NCI-H510A treated with DMSO at 0.1 percent for 48 hours (cell line): ENCODE results near the gene ABCG1.

Experiments used
- DNase-seq: peaks from one replicate; lab custom pipeline; 2025; lab: John Stamatoyannopoulos, UW

Gene ABCG1

DNA sequence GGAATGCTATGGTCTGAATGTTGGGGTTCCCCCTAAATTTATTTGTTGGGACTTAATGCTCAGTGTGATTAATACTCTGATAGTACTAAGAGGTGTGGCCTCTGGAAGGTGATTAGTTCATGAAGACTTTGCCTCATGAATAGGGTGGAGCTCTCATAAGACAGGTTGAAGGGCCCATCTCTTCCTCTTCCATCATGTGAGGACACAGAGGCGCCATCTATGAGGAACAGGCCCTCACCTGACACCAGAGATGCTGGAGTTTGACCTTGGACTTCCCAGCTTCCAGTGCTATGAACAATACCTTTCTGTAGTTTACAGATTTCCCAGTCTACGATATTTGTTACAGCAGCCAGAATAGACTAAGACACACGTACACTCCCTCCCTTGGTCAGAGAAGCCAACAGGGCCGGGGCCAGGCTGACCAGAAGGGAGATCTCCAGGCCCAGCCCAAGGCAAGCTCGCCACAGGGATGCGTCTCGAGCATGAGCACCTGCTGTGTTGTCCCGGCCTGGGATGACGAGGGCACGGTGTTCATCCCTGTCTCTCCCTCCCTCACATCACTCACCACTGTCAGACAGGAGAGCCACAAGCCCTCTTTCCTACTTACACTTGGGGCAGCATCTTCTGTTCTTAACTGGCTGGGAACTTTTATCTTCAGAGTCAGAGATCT, 4.7 kb upstream of the ABCG1 start:
- DNase-seq = no peak

DNA sequence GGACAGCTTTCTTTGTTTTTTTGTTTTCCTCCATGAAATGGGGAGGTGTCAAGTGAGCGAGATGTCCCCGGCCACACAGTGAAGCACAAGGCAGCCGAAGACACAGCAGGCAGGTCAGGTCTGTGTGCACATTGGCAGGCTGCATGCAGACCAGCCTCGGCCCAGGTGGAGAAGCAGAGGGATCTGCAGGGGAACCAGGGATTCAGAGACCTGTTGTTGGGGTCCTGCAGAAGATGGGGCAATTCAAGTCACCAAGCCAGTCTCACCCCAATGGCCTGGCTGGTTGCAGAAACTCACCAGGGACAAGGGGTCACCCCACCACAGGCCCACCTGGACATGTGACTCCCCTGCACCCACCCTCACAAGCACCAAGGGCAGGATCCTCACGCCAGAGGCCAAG, 4.0 kb upstream of the ABCG1 start:
- no peak for DNase-seq

DNA sequence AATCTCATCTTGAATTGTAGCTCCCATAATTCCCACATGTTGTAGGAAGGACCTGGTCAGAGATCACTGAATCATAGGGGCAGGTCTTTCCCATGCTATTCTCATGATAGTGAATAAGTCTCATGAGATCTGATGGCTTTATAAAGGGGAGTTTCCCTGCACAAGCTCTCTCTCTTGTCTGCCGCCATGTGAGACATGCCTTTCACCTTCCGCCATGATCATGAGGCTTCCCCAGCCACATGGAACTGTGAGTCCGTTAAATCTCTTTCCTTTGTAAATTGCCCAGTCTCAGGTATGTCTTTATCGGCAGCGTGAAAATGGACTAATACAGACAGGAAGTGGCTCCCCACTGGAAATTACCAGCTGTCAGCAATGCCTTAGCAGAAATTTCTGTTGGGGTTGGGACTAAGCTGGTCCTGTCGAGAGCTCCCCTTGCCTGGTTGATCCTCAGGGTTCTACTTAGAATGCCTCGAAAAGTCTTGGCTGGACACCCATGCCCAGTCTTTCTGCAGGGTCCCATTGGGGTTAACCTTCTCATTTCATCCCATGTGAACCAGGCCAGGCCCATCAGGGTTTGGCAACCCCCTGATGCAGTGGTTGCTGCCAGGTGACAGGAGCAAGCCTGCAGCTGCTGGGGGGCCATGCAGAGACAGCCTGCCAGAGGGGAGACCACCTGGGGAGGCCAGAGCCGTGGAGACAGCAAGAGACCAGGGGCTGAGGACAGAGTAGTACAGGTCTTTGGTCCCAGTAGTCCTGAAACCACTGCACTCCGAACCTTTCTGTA, 2.8 kb upstream of the ABCG1 start:
- DNase-seq = no peak

DNA sequence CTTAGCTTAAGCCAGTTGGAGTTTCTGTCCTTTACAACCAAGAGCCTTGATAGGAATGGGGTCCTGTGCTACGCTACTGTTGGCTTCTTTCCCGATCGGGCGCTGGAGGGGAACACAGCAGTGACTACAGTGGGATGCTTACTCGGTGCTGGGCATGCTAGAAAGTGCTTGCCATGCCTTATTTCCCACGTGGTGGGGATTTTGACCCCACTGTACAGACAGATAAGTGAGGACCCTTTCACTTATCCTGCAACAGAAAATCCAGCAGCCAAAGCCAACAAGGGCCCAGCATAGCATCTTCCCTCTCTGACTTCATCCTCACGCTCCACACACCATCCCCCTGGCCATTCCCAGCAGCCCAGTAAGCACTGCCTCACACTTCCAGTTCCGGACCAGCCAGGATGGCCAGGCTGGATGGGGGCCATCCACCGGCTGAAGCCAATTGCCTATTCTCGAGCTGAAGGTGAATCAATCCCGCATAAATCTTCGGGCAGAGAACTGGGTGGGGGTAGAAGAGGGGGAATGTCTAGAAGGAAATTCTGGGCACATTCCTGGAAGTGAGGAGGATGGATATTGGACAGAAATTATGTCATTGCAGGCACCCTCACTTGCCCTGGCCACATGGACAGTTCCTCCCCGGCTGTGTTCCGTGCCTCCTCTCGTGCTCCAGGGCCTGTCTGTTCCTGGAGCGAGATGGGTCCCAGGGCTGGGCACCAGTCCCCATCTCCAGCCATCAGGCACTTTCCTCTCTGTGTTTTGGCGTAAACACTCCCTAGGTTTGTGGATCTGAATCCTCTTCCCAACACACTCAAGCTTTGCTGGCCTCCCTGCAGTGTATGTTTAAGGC, 2.0 kb upstream of the ABCG1 start:
- DNase-seq = no peak

DNA sequence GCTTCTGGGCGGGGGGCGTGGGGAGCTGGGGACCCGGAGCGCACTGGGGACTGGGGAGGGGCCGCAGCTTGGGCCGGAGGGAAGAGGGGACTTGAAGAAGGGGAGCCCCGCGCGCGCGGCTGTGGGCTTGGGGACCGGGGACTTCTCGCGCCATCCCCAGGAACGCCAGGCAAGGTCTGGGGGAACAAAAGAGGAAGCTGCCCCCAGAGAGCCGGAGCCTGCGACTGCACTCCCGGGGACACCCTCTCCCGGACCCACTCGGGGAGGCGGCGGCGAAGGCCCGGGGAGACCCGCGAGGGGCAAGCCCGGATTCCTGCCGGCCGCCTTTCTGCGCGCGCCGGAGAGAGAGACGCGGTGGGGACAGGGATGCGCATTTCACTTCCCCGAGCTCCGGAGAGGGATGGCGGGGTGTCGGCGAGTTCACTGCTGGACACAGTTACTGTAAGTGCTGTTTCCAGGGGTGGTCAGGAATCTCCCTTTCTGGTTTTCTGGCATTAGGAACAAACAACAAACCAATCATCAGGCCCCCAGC, 732 bp downstream of the ABCG1 start:
- DNase-seq = peak; percentile 51

DNA sequence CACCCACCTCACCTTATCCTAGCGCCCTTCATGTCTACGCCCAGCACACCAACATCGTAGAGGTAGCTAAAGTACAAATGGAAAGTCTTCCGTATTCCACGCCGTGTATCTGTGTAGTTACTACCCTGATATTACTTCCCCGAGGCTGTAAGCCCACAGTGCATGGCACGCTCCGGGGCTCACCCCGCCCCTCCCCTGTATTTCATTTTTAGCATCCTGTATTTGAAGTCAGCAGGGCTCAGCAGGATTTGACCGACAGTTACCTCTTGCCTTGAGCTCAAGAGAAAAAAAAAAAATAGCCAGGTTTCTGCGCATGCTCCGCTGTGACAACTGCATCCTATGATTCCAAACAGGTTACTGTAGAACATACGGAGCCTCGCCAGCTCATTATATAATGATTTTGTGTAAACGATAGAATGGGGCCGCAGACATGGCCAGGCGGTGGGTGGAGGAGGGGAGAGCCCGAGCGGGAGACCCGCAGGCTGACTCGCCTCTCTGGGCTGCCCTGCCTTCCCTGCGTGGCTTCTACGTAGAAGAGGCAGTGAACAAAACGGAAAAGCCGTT, 1.3 kb downstream of the ABCG1 start:
- peak; percentile 64 for DNase-seq

DNA sequence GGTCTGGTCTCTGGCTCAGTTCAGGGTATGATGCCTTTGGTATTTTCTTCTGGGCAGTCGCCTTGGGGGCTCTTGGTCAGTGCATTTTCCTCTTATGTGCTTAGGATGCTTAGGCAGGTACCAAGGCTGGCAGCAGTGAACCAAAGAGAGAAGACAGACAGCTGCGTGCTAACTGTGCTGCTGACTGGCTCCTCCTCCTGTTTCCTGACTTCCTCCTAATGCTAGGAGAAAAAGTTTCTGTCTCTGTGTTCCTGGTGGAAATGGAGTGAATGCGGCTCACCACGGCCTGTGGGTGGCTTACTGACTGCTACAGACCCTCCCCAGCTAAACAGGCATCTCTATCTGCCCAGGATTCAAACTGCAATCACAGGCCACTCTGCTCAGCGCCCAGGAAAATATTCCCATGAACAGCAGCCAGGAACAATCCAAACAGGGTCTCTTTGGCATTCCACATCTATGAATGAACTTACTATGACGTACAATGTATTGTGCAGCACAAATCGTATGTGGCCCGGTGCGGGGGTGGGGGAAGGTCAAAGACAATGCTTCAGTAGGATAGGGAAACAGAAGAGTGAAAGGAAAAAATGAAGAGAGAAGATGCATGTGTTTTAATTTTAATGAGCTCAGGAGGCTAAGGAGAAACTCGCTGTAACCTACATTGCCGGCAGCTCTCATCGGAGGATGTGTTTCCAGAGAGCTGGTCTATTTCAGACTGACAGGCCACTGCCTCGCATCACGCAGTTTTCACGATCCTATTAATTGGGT, 2.8 kb downstream of the ABCG1 start:
- no peak for DNase-seq

DNA sequence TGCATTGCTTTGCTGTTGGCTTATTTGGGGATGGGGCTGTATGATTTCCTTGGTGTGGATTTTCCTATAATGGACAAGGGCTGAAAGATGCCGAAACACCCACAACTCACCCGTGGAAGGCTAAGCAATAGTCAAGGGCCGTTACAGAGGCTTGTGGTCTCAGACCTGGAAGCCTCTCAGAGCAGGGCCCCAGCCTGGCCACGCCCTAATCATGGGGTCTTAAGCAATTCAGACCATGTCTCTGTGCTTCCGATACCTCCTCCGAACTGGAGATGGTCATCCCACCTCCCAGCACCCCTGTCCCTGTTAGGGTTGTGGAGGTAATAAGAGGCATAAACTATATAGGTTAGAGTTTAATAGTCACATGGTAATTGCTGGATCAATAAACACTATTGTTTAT, 3.4 kb downstream of the ABCG1 start:
- DNase-seq = no peak

DNA sequence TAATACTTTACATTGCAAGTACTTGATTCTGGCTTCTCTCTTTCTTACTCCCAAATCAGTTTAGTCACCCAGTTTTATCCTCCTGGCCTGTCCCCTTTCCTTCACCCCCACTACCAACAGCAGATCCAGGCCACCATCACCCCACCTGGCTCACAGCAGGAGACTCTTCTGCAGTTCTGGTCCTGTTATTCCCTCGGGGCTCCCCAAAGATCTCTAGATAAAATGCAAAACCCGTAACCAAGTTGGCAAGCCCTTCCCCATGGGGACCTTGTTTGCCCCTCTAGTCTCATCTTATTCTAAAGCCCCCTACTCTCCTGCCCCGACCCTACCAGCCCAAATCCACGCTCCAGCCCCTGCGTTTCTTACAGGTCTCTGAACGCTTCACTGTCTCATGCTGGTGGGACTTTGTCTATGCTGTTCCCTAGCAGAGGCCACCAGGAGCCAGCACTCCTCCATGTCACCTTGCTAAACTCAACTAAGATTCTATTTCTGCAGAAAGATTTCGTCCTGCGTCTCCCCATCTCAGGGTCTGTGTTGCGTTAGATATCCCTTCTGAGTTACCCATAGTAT, 4.0 kb downstream of the ABCG1 start:
- no peak for DNase-seq

DNA sequence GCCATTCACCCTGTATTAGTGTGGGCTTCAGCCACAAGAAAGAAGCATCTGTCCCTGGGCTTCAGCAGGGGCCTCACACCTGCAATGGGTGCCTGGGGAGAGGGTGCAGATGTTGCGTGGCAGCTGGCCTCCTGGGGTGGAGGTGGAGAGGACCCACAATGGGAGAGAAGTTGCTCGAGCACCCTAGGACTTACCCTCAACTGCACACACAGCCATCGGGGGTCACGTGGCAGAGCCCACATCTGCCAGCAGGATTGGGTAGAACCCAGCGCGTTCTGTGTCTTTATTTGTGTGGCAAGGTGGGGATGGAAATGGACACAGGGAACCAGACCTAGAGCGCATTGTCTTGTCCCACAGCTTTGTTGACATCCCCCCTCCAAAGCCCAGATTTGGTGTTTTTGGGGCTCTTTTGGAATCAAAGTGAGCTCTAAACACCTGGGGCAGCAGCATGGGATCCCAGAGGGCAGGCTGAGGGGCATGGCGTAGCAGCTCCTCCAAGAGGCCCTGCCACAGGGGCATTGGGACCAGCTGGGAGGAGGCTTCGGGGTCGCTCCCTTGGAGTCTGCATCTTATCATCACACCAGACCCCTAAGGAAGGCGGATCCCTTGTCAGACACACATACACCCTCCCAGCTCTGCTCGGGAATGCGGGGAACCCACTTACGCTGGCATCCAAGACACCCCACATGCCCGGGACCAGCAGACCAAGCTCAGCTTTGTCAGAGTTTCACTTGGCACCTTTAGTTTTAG, 5.1 kb downstream of the ABCG1 start:
- DNase-seq = no peak

DNA sequence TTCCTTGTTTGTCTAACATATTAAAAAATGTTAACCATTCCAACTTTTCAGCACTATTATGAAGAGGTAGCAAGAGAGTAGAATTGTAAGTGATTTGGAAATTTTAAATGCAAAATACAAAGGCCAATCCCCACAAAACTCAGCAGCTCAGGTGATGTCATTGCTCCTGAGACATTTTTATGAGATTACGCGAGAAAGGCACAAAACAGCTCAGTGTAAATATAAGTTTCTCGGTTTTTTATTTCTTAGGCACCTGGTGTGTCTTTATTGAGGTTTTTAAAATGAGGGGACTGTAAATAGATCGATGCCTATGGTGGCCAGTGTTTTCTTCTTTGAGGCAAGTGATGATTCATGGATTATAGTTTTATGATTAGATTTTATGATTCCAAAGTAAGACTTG, 6.1 kb downstream of the ABCG1 start:
- no peak for DNase-seq

DNA sequence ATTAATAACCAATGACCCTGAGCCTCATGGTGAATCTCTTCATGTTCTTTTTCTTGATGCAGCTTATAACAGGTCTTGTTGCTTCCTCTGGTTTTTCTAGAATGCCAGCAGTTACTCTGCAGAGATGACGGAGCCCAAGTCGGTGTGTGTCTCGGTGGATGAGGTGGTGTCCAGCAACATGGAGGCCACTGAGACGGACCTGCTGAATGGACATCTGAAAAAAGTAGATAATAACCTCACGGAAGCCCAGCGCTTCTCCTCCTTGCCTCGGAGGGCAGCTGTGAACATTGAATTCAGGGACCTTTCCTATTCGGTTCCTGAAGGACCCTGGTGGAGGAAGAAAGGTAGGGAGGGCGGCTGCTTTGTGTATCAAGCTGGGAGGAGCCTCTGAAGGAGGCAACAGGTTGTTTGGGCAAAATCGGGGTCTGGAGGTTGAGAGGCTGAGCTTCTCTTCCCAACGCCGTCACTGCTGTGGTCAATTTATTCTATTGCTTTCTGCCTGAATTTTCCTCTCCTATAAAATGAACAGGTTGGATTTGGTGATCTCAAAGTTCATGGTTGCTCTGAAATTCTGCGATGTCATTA, 6.7 kb downstream of the ABCG1 start:
- no peak for DNase-seq

DNA sequence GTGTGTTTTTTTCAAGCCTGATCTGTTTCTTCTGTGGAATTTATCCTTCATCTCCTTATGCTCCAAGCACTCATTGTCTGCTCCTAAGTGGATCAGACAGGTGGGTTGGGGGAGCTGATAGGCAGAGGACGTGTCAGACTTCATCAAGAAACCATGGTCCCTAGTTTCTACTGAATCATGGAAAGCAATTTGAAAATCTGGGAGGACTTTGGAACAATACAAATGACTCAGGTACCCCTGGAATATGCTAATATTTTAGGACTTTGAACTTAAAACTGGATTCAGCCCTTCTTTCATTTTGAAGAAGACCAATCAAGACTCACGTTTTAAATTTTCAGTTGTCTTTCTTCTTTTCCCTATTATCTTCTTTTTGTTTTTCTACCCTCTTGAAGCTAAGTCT, 7.7 kb downstream of the ABCG1 start:
- no peak for DNase-seq

DNA sequence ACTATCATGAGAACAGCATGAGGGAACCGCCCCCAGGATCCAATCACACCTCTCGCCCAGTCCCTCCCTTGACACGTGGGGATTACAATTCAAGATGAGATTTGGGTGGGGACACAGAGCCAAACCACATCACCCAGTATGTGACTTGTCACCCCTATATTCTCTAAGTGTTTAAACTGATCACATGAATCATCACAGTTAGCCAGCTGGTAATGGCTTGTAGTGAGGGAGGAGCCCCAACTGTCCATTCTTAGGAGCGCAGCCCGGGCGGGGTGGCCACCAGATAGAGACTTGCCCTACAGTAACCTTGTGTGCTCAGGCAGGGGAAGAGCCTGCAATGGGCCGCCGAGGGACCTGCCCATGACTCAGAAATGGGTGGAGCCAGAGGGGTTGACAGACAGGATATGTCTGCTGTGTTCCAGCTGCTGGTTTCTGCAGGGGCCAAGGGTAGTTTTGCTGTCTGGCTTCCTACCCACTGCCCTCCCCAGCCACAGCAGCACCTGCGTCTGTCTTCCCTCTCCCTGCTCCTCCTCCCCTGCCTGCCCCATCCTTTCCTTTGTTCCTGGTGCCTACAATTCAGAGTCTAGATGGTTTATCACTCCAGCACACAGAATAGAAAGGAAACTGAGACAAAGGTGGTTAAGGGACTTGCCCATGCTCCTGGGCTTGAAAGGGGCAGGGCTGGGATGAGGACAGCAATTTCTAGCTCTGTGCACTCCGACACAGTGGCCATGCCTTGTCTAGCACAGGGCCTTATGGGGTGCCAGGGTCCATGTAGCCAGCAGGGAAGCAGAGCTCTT, 9.2 kb downstream of the ABCG1 start:
- peak; percentile 39 for DNase-seq

DNA sequence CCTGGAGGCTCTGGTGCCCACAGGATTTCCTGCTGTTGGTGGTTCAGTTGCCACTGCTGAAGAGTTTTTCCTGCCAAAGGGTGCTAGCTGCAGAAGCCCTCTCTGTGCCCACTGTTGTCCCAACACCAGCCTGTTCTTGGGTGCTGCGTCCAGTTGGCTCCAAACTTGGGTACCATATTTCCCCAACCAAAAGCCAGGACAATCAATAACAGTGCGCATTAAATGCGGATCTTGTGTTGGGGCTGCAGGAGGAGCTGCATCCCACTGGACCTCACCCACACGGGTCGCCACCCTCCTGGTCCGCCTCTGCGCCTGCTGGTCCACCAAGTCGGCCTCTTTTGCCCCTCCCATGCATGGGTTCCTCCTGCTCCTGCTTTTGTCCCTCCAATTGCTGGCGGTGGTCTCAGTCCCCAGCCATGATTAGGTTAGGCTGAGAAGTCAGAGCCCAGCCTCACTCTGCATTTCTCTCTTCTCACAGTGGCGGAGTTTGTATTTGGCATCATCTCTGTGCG, 9.8 kb downstream of the ABCG1 start:
- DNase-seq = no peak

DNA sequence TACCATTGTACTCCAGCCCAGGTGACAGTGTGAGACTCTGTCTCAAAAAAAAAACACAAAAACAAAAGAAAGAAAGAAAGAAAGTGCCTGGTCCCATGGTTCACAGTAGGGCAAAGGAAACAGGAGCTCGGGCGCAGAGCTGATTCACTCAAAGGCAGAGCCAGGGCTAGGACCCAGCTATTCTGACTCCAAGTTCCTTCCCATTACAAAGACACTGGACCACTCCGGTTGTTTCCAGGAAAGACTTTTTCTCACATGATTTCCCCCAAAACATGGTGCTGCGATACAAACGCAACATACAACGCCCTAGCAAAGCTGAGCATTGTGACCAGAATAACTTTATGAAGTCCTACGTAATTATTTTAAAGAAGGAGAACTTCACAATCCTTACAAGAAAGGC, 10.7 kb downstream of the ABCG1 start:
- DNase-seq = no peak

DNA sequence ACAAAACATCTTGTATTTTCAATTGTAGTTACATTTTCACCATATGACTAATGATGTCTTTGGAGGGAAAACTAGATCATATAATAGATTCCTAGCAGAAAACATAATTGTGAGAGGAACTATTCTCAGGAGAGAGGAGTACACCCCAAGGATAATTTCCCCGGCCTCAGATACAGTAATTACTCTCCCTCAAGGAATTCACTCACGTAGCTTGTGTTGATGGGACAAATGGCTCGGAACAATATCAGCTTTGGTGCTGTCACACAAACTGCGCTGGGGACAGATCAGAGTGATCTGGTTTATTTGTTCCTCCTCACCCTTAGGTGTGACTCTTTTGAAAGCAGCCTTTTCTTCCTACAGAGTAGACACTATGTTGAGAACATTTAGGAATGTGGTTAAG, 11.2 kb downstream of the ABCG1 start:
- no peak for DNase-seq

DNA sequence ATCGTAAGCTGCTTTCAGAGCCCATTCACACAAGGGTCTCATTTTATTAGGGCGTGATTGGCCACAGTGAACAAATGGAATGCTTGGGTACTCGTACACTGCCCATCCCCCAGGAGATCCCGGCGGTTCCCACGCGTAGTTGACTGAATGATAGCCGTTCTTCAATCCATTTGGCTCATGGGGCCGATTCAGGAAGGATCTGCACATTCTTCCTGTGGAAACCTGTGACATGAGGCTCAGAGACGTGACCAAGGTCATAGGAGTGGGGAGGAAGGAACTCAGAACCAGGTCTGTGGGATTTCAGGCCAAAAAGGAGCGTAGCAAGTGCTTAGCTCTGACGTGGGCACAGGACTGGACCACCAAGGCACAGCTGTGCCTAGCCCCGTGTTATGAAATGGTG, 11.7 kb downstream of the ABCG1 start:
- no peak for DNase-seq

DNA sequence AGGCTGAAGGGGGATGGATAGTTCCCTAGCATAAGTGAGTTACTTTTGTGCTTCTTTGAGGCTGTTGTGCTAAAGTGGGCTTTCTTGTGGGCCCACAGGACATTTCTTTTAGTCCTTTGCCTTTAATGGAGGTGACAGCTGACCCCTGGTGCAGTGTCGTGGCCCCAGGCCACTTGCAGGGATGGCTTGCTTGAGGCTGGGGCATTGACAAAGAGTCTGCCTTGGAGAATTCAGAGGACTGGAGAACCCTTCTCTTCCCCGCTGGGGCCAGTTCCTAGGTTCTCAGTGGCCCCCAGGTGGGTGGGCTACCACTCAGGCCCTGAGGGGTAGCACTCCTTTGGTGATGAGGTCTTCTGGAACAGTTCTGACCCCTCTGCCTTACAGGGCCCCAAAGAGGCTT, 12.8 kb downstream of the ABCG1 start:
- no peak for DNase-seq
